NCI-H524 treated with DMSO at 0.1 percent for 48 hours (cell line): Measurements from ENCODE around the gene PTPN2.

Experiments used
- DNase-seq: peaks from one replicate; lab custom pipeline; 2025; lab: John Stamatoyannopoulos, UW

Gene PTPN2

GRCh38 chr18:12745095-12745795 lies 138.8 kb downstream of the PTPN2 start:
- no peak for DNase-seq

- no peak for DNase-seq
These were observed 139.9 kb downstream of the PTPN2 start for GRCh38 chr18:12744103-12744502.

DNA sequence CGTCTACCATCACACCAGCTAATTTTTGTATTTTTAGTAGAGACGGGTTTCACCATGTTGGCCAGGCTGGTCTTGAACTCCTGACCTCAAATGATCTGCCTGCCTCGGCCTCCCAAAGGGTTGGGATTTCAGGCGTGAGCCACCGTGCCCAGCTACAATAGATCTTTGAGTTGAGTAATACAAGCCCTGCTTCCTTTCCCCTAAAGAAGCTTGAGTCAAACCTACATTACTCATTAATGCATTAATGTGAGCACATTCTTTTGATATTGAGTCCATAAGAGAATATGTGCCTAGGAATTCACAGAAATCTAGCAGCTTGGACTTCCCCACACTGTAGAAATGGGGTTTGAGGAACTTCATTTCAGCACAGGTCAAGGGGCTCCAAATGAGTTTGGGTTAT lies 141.6 kb downstream of the PTPN2 start:
- DNase-seq: no peak
